ENCODE results near the gene TEX52.

Gene TEX52

DNA sequence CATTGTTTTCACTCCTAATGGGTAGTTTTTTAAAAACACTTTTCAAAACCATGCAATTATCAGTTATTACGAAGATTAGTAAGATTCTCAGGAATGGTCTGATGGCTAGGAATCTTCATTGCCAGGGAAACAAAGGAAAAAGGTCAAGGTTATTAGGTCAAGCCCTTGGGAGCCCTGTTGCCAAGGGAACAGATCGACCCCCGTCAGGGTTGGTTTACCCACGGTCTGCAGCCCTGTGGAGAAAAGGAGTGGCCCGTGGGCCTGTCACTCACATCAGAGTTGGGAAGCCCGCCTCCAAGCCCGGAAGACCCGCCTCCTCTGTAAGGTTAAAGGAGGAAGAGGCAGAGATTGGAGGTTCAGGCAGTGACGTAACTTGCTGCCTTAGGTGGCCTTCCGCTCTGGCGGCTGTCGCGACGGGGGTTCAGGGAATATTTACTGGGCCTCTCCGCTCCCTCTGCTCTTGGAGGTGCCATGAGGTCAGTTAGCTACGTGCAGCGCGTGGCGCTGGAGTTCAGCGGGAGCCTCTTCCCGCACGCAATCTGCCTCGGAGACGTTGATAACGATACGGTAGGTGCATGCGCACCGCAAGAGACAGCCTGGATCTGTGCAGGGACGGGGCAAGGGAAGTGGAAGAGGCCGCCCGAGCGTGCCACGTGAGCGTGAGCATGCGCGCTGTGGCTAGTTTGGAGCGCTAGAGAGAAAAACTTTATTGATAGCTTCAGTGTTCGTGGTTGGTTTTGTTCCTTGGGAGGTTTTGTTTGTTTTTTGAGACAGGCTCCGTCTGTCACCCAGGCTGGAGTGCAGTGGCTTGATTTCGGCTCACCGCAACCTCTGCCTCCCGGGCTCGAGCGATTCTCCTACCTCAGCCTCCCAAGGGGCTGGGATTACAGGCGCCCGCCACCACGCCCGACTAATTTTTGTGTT, 44.3 kb downstream of the TEX52 start, which contains the start of gene ITFG2:
Gene ITFG2 (plus strand): TSS at position 379 of the 924 bp plus-strand sequence. CDS start 93 bp downstream, at position 472.
- H3K27me3 ChIP-seq (ENCODE audit: insufficient read depth, low read length) = no peaks in the 10 kb centered on the region
- H3K4me1 ChIP-seq (ENCODE audit: control insufficient read depth, insufficient read depth, low read length, unreplicated experiment) = peaks cover 6% of the 10 kb centered on the region
- H3K27ac ChIP-seq (ENCODE audit: low read depth, low read length) = peak within 1 kb of the TSS; percentile 78
- peaks cover 25% of the 10 kb centered on the region for H3K79me2 ChIP-seq (ENCODE audit: control insufficient read depth, insufficient read depth, low read length, unreplicated experiment)
- H3K36me3 ChIP-seq (ENCODE audit: insufficient read depth, low read length) = no peaks in the 10 kb centered on the region; the same call in 1 of the 2 replicates
- H2AFZ ChIP-seq (ENCODE audit: low read length, unreplicated experiment) = peak within 1 kb of the TSS; percentile 77
- H3K4me3 ChIP-seq (ENCODE audit: low read depth, low read length) = peak within 1 kb of the TSS; percentile 87

- H3K36me3 ChIP-seq (ENCODE audit: insufficient read depth, low read length) = no peaks in the 10 kb centered on the region
- H3K27ac ChIP-seq (ENCODE audit: low read depth, low read length) = 0 out of 2 replicates have a peak overlapping the region, but pooled peaks have one; percentile 11
- peaks cover 6% of the 10 kb centered on the region for H3K4me1 ChIP-seq (ENCODE audit: control insufficient read depth, insufficient read depth, low read length, unreplicated experiment)
- H3K4me3 ChIP-seq (ENCODE audit: low read depth, low read length) = peak overlapping the region; percentile 87
- peaks cover 25% of the 10 kb centered on the region for H3K79me2 ChIP-seq (ENCODE audit: control insufficient read depth, insufficient read depth, low read length, unreplicated experiment)
- no peak overlapping the region for H2AFZ ChIP-seq (ENCODE audit: low read length, unreplicated experiment)
- no peaks in the 10 kb centered on the region for H3K27me3 ChIP-seq (ENCODE audit: insufficient read depth, low read length)
These were observed 45.0 kb downstream of the TEX52 start for GRCh38 chr12:2811801-2812200.

- H3K4me1 ChIP-seq (ENCODE audit: control insufficient read depth, insufficient read depth, low read length, unreplicated experiment) = peaks cover 19% of the 10 kb centered on the region
- H3K27ac ChIP-seq (ENCODE audit: low read depth, low read length) = no peak overlapping the region
- H3K36me3 ChIP-seq (ENCODE audit: insufficient read depth, low read length) = peaks cover 10% of the 10 kb centered on the region; the same call in 1 of the 2 replicates
- H3K4me3 ChIP-seq (ENCODE audit: low read depth, low read length) = no peak overlapping the region
- H2AFZ ChIP-seq (ENCODE audit: low read length, unreplicated experiment) = no peak overlapping the region
- no peaks in the 10 kb centered on the region for H3K27me3 ChIP-seq (ENCODE audit: insufficient read depth, low read length)
- no peaks in the 10 kb centered on the region for H3K79me2 ChIP-seq (ENCODE audit: control insufficient read depth, insufficient read depth, low read length, unreplicated experiment)
These were observed 50.1 kb downstream of the TEX52 start for GRCh38 chr12:2806700-2807099.

- Histone ChIP-seq H3K27ac (ENCODE audit: low read depth, low read length) (no peak overlapping the region), H3K4me1 (ENCODE audit: control insufficient read depth, insufficient read depth, low read length, unreplicated experiment) (peaks cover 19% of the 10 kb centered on the region)
These were observed 51.7 kb downstream of the TEX52 start for GRCh38 chr12:2805143-2805520.

DNA sequence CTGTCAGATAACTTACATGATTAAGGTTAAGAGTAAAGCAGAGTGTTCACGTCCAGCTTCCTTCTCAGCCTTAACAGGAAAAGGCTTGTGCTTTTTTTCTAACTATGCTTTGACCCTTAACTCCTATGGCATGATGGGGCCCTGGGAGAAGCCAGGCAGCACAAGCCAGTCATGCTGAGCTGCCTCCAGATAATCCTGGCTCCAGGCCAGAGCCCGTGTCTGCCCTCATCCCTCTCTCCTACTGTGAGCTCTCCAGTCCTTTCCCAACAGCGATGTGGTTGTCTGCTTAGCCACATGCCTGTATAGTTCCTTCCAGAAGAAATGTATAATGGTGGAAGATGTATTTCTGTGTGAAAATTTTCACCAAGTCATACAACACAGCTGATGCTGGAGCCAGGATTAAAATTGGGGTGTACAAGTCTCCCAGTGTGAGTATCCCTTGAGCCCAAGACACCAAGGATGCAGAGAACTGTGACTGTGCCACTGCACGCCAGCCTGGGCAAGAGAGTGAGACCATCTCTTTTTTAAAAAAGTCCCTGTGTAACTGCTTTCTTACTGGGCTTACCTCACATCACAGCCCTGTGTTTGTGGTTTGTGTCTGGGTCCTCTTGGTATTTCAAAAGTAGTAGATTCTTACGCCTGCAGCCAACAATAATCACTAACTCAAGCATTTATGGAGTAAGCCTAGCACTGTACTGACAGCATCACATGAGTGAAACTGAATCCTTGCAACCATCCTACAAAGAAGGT, 52.3 kb downstream of the TEX52 start:
- peaks cover 22% of the 10 kb centered on the region; the same call in 1 of the 2 replicates for H3K36me3 ChIP-seq (ENCODE audit: insufficient read depth, low read length)
- peaks cover 19% of the 10 kb centered on the region for H3K4me1 ChIP-seq (ENCODE audit: control insufficient read depth, insufficient read depth, low read length, unreplicated experiment)
- peak overlapping the region; percentile 44; the same call in 1 of the 2 replicates for H3K27ac ChIP-seq (ENCODE audit: low read depth, low read length)
- H2AFZ ChIP-seq (ENCODE audit: low read length, unreplicated experiment) = no peak overlapping the region
- no peaks in the 10 kb centered on the region for H3K79me2 ChIP-seq (ENCODE audit: control insufficient read depth, insufficient read depth, low read length, unreplicated experiment)
- no peaks in the 10 kb centered on the region for H3K27me3 ChIP-seq (ENCODE audit: insufficient read depth, low read length)
- no peak overlapping the region for H3K4me3 ChIP-seq (ENCODE audit: low read depth, low read length)

More at GRCh38 chr12:2805143-2805520, 51.7 kb downstream of the TEX52 start:
- Histone ChIP-seq H3K79me2 (ENCODE audit: control insufficient read depth, insufficient read depth, low read length, unreplicated experiment) (no peaks in the 10 kb centered on the region), H3K4me3 (ENCODE audit: low read depth, low read length) (no peak overlapping the region), H3K27me3 (ENCODE audit: insufficient read depth, low read length) (no peaks in the 10 kb centered on the region), H2AFZ (ENCODE audit: low read length, unreplicated experiment) (no peak overlapping the region), H3K36me3 (ENCODE audit: insufficient read depth, low read length) (peaks cover 17% of the 10 kb centered on the region; the same call in 1 of the 2 replicates)

- Histone ChIP-seq H3K4me3 (ENCODE audit: low read depth, low read length) (no peak overlapping the region), H2AFZ (ENCODE audit: low read length, unreplicated experiment) (no peak overlapping the region), H3K79me2 (ENCODE audit: control insufficient read depth, insufficient read depth, low read length, unreplicated experiment) (peaks cover under 1% of the 10 kb centered on the region), H3K36me3 (ENCODE audit: insufficient read depth, low read length) (peaks cover 29% of the 10 kb centered on the region; the same call in 1 of the 2 replicates), H3K4me1 (ENCODE audit: control insufficient read depth, insufficient read depth, low read length, unreplicated experiment) (peaks cover 19% of the 10 kb centered on the region), H3K27ac (ENCODE audit: low read depth, low read length) (peak overlapping the region; percentile 44; the same call in 1 of the 2 replicates), H3K27me3 (ENCODE audit: insufficient read depth, low read length) (no peaks in the 10 kb centered on the region)
These were observed 53.0 kb downstream of the TEX52 start for GRCh38 chr12:2803635-2804392.

- no peak overlapping the region for H2AFZ ChIP-seq (ENCODE audit: low read length, unreplicated experiment)
- H3K27ac ChIP-seq (ENCODE audit: low read depth, low read length) = no peak overlapping the region
- peaks cover 44% of the 10 kb centered on the region; the same call in 1 of the 2 replicates for H3K36me3 ChIP-seq (ENCODE audit: insufficient read depth, low read length)
- peaks cover 27% of the 10 kb centered on the region for H3K79me2 ChIP-seq (ENCODE audit: control insufficient read depth, insufficient read depth, low read length, unreplicated experiment)
- H3K4me1 ChIP-seq (ENCODE audit: control insufficient read depth, insufficient read depth, low read length, unreplicated experiment) = peaks cover 34% of the 10 kb centered on the region
- H3K4me3 ChIP-seq (ENCODE audit: low read depth, low read length) = no peak overlapping the region
- no peaks in the 10 kb centered on the region for H3K27me3 ChIP-seq (ENCODE audit: insufficient read depth, low read length)
These were observed 55.6 kb downstream of the TEX52 start for GRCh38 chr12:2801044-2801783.

- Histone ChIP-seq H3K27me3 (ENCODE audit: insufficient read depth, low read length) (no peaks in the 10 kb centered on the region), H3K79me2 (ENCODE audit: control insufficient read depth, insufficient read depth, low read length, unreplicated experiment) (peaks cover 38% of the 10 kb centered on the region), H3K4me1 (ENCODE audit: control insufficient read depth, insufficient read depth, low read length, unreplicated experiment) (peaks cover 33% of the 10 kb centered on the region), H2AFZ (ENCODE audit: low read length, unreplicated experiment) (no peak overlapping the region), H3K4me3 (ENCODE audit: low read depth, low read length) (no peak overlapping the region), H3K27ac (ENCODE audit: low read depth, low read length) (no peak overlapping the region), H3K36me3 (ENCODE audit: insufficient read depth, low read length) (peaks cover 44% of the 10 kb centered on the region; the same call in 1 of the 2 replicates)
These were observed 56.7 kb downstream of the TEX52 start for GRCh38 chr12:2800046-2800570.
